ENCODE measurements around the gene CLEC20A.

CLEC20A gene

DNA sequence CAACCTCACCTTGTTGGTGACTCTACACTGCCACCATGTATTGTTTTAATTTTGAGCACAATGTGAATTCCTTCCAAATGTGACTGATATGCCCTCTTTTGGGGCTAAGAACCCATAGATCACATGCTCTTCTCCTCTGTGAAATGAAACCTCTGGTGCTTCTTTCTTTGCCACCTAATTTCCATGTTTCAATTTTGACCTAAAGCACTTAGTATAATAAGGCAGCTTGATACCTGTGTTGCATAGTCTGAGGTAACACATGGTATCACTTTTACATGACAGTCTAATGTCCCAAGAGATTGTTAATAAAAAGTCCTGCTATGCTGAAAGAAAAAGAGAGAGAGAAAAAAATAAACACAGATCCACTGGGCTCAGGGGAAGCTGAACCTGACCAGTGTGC lies 24.2 kb downstream of the CLEC20A start:
- no peak overlapping the region for H3K27ac ChIP-seq
- TF ChIP-seq, protein P1, sequence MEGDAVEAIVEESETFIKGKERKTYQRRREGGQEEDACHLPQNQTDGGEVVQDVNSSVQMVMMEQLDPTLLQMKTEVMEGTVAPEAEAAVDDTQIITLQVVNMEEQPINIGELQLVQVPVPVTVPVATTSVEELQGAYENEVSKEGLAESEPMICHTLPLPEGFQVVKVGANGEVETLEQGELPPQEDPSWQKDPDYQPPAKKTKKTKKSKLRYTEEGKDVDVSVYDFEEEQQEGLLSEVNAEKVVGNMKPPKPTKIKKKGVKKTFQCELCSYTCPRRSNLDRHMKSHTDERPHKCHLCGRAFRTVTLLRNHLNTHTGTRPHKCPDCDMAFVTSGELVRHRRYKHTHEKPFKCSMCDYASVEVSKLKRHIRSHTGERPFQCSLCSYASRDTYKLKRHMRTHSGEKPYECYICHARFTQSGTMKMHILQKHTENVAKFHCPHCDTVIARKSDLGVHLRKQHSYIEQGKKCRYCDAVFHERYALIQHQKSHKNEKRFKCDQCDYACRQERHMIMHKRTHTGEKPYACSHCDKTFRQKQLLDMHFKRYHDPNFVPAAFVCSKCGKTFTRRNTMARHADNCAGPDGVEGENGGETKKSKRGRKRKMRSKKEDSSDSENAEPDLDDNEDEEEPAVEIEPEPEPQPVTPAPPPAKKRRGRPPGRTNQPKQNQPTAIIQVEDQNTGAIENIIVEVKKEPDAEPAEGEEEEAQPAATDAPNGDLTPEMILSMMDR (IDR thresholded peaks at IDR 0.05): no peak
- TF ChIP-seq ZFX (IDR thresholded peaks at IDR 0.05; ENCODE audit: borderline replicate concordance): no peak

DNA sequence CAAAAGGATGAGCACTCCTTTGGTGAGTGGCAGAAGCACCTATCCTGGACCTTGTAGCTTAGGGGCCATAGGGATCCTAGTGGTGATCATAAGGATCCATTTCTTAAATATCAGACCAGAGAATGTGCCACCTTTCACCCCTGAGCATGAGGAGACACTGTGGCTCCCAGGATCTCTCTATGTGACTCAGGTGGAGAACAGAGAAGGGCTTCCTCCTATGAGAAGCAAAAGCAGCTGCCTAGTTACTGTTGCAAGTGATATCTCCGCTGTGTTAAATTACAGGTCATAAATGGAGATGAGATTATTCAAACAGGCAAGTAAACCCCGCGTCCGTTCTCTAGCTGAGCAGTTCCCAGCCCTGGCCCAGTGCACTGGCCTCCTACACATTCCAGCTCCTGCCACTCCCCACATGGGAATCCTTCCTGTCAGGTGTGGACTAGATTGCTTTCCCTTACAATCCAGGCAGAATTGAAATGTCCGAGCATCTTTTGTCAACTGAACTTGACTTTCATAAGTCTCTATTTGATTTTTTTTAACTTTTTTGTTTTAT lies 26.3 kb downstream of the CLEC20A start:
- TF ChIP-seq, protein P1 (IDR thresholded peaks at IDR 0.05): no peak
- no peak for TF ChIP-seq ZFX (IDR thresholded peaks at IDR 0.05; ENCODE audit: borderline replicate concordance)
- H3K27ac ChIP-seq: no peak overlapping the region

DNA sequence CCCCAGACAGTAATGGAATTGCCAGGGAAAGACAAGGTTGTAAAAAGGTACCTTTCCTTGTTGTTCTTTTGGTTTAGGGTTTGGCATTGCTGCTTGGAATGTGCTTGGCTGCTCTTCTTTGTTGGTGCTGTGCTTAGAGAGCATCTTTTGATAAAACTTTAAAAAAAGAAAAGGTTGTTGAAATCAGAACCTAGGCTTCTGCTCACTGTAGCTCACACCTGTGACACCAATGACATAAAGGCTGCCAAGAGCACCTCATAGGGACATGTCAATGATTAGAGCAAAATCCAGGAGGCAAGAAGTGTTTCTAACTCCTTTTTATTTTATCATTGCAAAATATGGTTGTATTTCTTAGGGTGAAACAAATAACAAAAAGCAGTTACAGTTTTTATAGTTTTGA lies 28.9 kb downstream of the CLEC20A start:
- H3K27ac ChIP-seq: no peak overlapping the region
- TF ChIP-seq ZFX (IDR thresholded peaks at IDR 0.05; ENCODE audit: borderline replicate concordance): no peak
- TF ChIP-seq, protein P1 (IDR thresholded peaks at IDR 0.05): no peak

DNA sequence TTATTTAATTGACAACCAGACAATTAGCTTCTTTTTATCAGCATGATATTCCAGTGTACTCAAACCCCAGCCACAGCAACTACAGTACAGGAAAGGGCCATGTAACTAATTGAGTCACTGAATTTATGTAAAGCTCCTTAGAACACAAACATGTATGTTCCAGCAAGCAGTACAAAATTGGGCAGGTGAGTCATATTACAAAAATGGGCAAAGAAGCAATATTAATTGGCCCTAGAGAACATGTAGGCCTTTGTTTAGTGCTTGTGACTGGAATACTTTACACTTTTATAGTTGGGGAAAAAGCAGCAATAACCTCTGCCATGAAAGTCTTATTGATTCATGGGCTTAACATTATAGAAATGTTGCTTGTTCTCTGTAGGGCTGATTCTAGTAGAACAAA lies 31.8 kb downstream of the CLEC20A start:
- TF ChIP-seq ZFX (IDR thresholded peaks at IDR 0.05; ENCODE audit: borderline replicate concordance): no peak
- TF ChIP-seq, protein P1 (IDR thresholded peaks at IDR 0.05): no peak
- no peak overlapping the region for H3K27ac ChIP-seq

DNA sequence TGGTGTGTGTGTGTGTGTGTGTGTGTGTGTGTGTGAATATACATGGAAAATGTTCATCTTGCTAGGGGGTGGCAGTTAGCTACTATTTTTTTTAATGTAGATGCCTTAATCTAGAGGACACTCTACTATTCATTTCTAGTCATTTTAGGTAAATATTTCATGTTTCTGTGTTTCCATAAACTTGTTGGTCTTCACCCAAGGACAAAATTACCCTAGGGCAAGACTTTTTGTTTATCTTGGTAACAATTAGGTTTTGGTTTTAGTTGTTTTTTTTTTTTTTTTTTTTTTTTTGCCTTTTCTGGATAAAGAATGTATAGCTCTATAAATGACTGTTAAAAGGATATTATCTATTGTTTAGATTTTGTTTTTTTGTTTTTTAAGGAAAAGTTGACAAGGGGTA lies 32.2 kb downstream of the CLEC20A start:
- no peak overlapping the region for H3K27ac ChIP-seq
- TF ChIP-seq ZFX (IDR thresholded peaks at IDR 0.05; ENCODE audit: borderline replicate concordance): no peak
- TF ChIP-seq, protein P1 (IDR thresholded peaks at IDR 0.05): no peak

DNA sequence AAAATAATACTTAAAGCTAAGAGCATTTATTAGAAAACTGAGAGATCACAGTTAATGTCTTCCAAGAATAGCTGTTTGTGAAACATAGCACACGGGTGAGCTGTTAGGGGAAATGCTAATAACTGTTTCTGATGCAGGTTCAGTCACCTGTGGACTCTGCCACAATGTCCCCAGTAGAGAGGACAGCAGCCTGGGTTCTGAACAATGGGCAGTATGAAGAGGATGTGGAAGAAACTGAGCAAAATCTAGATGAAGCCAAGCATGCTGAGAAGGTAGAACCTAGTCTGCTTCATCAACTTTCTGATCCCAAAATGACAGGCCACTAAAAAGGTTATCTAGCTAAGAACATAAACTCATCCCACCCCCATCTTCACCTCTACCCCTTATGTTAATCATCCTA lies 32.6 kb downstream of the CLEC20A start:
- TF ChIP-seq, protein P1 (IDR thresholded peaks at IDR 0.05): no peak
- no peak for TF ChIP-seq ZFX (IDR thresholded peaks at IDR 0.05; ENCODE audit: borderline replicate concordance)

DNA sequence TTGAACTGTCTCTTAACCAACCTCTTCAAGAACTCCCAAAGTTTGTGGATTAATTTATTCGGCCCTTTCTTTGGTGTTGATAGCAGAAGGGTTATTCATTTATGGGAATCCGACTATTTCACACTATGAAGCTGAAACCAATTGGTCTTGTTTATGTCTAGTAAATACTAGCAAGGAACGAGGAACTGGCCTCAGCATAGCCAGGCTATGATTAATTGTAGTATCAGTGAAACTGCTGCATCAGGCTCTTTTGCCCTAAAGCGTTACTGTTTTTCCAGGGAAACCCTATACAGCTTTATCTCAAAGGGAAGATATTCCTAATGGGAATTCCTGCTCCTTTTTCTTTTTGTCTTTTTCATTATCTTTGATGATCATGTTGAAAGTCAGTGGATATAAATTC lies 35.1 kb downstream of the CLEC20A start:
- H3K27ac ChIP-seq: no peak overlapping the region
- TF ChIP-seq, protein P1 (IDR thresholded peaks at IDR 0.05): no peak
- no peak for TF ChIP-seq ZFX (IDR thresholded peaks at IDR 0.05; ENCODE audit: borderline replicate concordance)

More for the DNA sequence above, 32.6 kb downstream of the CLEC20A start:
- no peak overlapping the region for H3K27ac ChIP-seq
